Neural crest cell (in vitro differentiated cells): ENCODE data around the gene FLYWCH1. TPM values are rescaled to one million over a fixed set of nuclear protein-coding genes. Genes with fewer than 3 reads are reported as not detected.
A peak's percentile ranks its signal among the peaks of the same experiment; 100 is the strongest.

ENCODE experiments used
- DNase-seq: peaks from one replicate; pipeline ENCODE4 v3.0.0; 2021; ENCODE audit warnings: low read depth, mixed read lengths, low spot score
- H3K27ac Mint-ChIP-seq: one replicate; pipeline ENCODE4 v1.8.0; 2021; ENCODE audit warnings: mild to moderate bottlenecking, mixed read lengths; ENCODE audit not compliant: unreplicated experiment
- H3K27me3 Mint-ChIP-seq: 2 replicates; pipeline ENCODE4 v1.8.0; 2021; ENCODE audit warnings: low read depth, mild to moderate bottlenecking, mixed read lengths
- H3K36me3 Mint-ChIP-seq: 2 replicates; pipeline ENCODE4 v1.8.0; 2021; ENCODE audit warnings: low read depth, mild to moderate bottlenecking, mixed read lengths
- H3K4me1 Mint-ChIP-seq: 2 replicates; pipeline ENCODE4 v1.8.0; 2021; ENCODE audit warnings: mixed read lengths
- H3K4me3 Mint-ChIP-seq: one replicate; pipeline ENCODE4 v1.8.0; 2021; ENCODE audit warnings: mild to moderate bottlenecking, mixed read lengths
- H3K9me3 Mint-ChIP-seq: 2 replicates; pipeline ENCODE4 v1.8.0; 2021; ENCODE audit warnings: mixed read lengths
- CTCF ChIP-seq: fragments of 200-600 bp; sonication (generic); conservative IDR thresholded peaks from 2 replicates; pipeline ENCODE4 v1.5.0; 2021; ENCODE audit warnings: antibody characterized with exemption, mild to moderate bottlenecking
- total RNA-seq: library from RNA; stranded (reverse); gene quantifications from 2 replicates; pipeline ENCODE4 v1.2.1, GENCODE V29; 2021

Gene FLYWCH1
- total RNA-seq, 1 donor from 2014 or later: 26.4 TPM

GRCh38 chr16:2971985-2972784 is 60.5 kb downstream of the FLYWCH1 start:
- Mint-ChIP-seq H3K27me3 (peaks cover 24% of the 10 kb centered on the region), H3K27ac (no peak overlapping the region), H3K9me3 (no peaks in the 10 kb centered on the region), H3K4me1 (peaks cover 27% of the 10 kb centered on the region), H3K36me3 (peaks cover 5% of the 10 kb centered on the region), H3K4me3 (peak overlapping the region; percentile 89)
- TF ChIP-seq CTCF: no peak
- DNase-seq: no peak

GRCh38 chr16:2973093-2973492 is 61.4 kb downstream of the FLYWCH1 start:
- Mint-ChIP-seq H3K27me3 (peaks cover 21% of the 10 kb centered on the region), H3K36me3 (peaks cover 5% of the 10 kb centered on the region), H3K27ac (no peak overlapping the region), H3K4me3 (peak overlapping the region; percentile 89), H3K4me1 (peaks cover 30% of the 10 kb centered on the region), H3K9me3 (no peaks in the 10 kb centered on the region)
- no peak for DNase-seq
- TF ChIP-seq CTCF: no peak

- DNase-seq: no peak
- H3K36me3 Mint-ChIP-seq: peaks cover 5% of the 10 kb centered on the region
- peaks cover 14% of the 10 kb centered on the region for H3K27me3 Mint-ChIP-seq
- no peak for TF ChIP-seq CTCF
- peaks cover 25% of the 10 kb centered on the region for H3K4me1 Mint-ChIP-seq
- H3K4me3 Mint-ChIP-seq: peak overlapping the region; percentile 51
- no peak overlapping the region for H3K27ac Mint-ChIP-seq
- no peaks in the 10 kb centered on the region for H3K9me3 Mint-ChIP-seq
Measured at GRCh38 chr16:2973605-2974318, 62.0 kb downstream of the FLYWCH1 start.

GRCh38 chr16:2974319-2975056 is 62.8 kb downstream of the FLYWCH1 start:
- Mint-ChIP-seq H3K9me3 (no peaks in the 10 kb centered on the region), H3K4me1 (peaks cover 23% of the 10 kb centered on the region), H3K4me3 (peak overlapping the region; percentile 75), H3K27ac (no peak overlapping the region), H3K27me3 (peaks cover 12% of the 10 kb centered on the region), H3K36me3 (peaks cover 5% of the 10 kb centered on the region)
- no peak for DNase-seq
- no peak for TF ChIP-seq CTCF

GRCh38 chr16:2975161-2975795 is 63.5 kb downstream of the FLYWCH1 start:
- H3K36me3 Mint-ChIP-seq: peaks cover 5% of the 10 kb centered on the region
- no peak for TF ChIP-seq CTCF
- DNase-seq: no peak
- H3K27ac Mint-ChIP-seq: no peak overlapping the region
- H3K4me3 Mint-ChIP-seq: peak overlapping the region; percentile 75
- peaks cover 12% of the 10 kb centered on the region for H3K27me3 Mint-ChIP-seq
- no peaks in the 10 kb centered on the region for H3K9me3 Mint-ChIP-seq
- H3K4me1 Mint-ChIP-seq: peaks cover 23% of the 10 kb centered on the region
